SIG-M5 treated with dmso at 0.1 percent for 504 hours (cell line): ENCODE results near the gene TFEB.

ENCODE experiments used
- DNase-seq: peaks from one replicate; lab custom pipeline; 2025; ENCODE audit not compliant: unreplicated experiment; lab: John Stamatoyannopoulos, UW

Gene TFEB

GRCh38 chr6:41639809-41640371 is 95.5 kb downstream of the TFEB start:
- DNase-seq: no peak

GRCh38 chr6:41638935-41639808 is 96.2 kb downstream of the TFEB start:
- no peak for DNase-seq

GRCh38 chr6:41638002-41638934 is 97.1 kb downstream of the TFEB start, which contains the start of gene MDFI:
Gene MDFI (plus strand): TSS chr6:41638468. CDS start chr6:41638750, 282 bp downstream.
- DNase-seq: no peak

GRCh38 chr6:41637194-41638001 is 98.0 kb downstream of the TFEB start:
- DNase-seq: no peak

- no peak for DNase-seq
Measured at GRCh38 chr6:41636833-41637193, 98.6 kb downstream of the TFEB start.

- no peak for DNase-seq
Measured at GRCh38 chr6:41635365-41635764, 100.0 kb downstream of the TFEB start.

- DNase-seq: no peak
Measured at GRCh38 chr6:41634657-41635056, 100.8 kb downstream of the TFEB start.
